GM18508 (cell line): Measurements from ENCODE around the gene IGSF23.
"Not testable (repeated sequence)": the region's sequence is repeated elsewhere in the genome, so short reads cannot be mapped to it uniquely, and the experiment has no call there.

ENCODE experiments used
- ATAC-seq: cut with Tn5 transposase; IDR thresholded peaks from one replicate; pipeline ENCODE4 v1.9.1; 2021; ENCODE audit warnings: moderate number of reproducible peaks; ENCODE audit not compliant: insufficient read depth, unreplicated experiment

Gene IGSF23

GRCh38 chr19:44585371-44586133, 27.8 kb upstream of the IGSF23 start:
- ATAC-seq, result no peak

- ATAC-seq, result no peak
Measured at GRCh38 chr19:44587963-44588770, 25.2 kb upstream of the IGSF23 start.

GRCh38 chr19:44588771-44589112, 24.6 kb upstream of the IGSF23 start:
- ATAC-seq, result no peak

- ATAC-seq, result no peak
Measured at GRCh38 chr19:44590245-44591059, 22.9 kb upstream of the IGSF23 start.

GRCh38 chr19:44591340-44591993, 21.9 kb upstream of the IGSF23 start:
- ATAC-seq, result not testable (repeated sequence)

- ATAC-seq, result no peak
Measured at GRCh38 chr19:44592451-44592890, 20.9 kb upstream of the IGSF23 start.

GRCh38 chr19:44593294-44593693, 20.1 kb upstream of the IGSF23 start:
- no peak for ATAC-seq

- not testable (repeated sequence) for ATAC-seq
Measured at GRCh38 chr19:44593866-44594266, 19.5 kb upstream of the IGSF23 start.

- ATAC-seq, result no peak
Measured at GRCh38 chr19:44596428-44597130, 16.8 kb upstream of the IGSF23 start.

- ATAC-seq, result no peak
Measured at GRCh38 chr19:44597131-44597491, 16.3 kb upstream of the IGSF23 start.

- ATAC-seq, result no peak
Measured at GRCh38 chr19:44598355-44598754, 15.0 kb upstream of the IGSF23 start.

- ATAC-seq, result no peak
Measured at GRCh38 chr19:44598880-44599279, 14.5 kb upstream of the IGSF23 start.

- ATAC-seq, result no peak
Measured at GRCh38 chr19:44600466-44600865, 12.9 kb upstream of the IGSF23 start.

- no peak for ATAC-seq
Measured at GRCh38 chr19:44602081-44602480, 11.3 kb upstream of the IGSF23 start.

GRCh38 chr19:44603201-44603945, 10.0 kb upstream of the IGSF23 start:
- no peak for ATAC-seq

- ATAC-seq, result no peak
Measured at GRCh38 chr19:44604241-44604640, 9.1 kb upstream of the IGSF23 start.

GRCh38 chr19:44605547-44605946, 7.8 kb upstream of the IGSF23 start:
- ATAC-seq, result no peak

GRCh38 chr19:44607049-44607448, 6.3 kb upstream of the IGSF23 start:
- ATAC-seq, result no peak

- ATAC-seq, result no peak
Measured at GRCh38 chr19:44607917-44608316, 5.4 kb upstream of the IGSF23 start.
